ENCODE results near the gene DAPK1. TPM values are rescaled to one million over a fixed set of nuclear protein-coding genes. Genes with fewer than 3 reads are reported as not detected.

DAPK1 gene
- total and polyA plus RNA-seq, 5 donors from 2014 or later: 0.14 to 3.5 (median 0.42) TPM; not detected in 2

- H3K4me1 Mint-ChIP-seq: no peaks in the 10 kb centered on the region
- no peaks in the 10 kb centered on the region for H3K36me3 Mint-ChIP-seq
- no peak for ATAC-seq (ENCODE audit: low read depth in 2 of 2)
- no peak overlapping the region for H3K27ac Mint-ChIP-seq
- peaks cover 0 to 5% (median 0%) of the 10 kb centered on the region in 7 donors for H3K9me3 Mint-ChIP-seq
- no peaks in the 10 kb centered on the region for H3K4me1 ChIP-seq (ENCODE audit: control insufficient read depth, insufficient read depth, low read length, poor library complexity, severe bottlenecking)
- H3K4me3 Mint-ChIP-seq: no peak overlapping the region
- H3K9me3 ChIP-seq (ENCODE audit: control insufficient read depth in 2 of 2, low read length in 2 of 2): no peaks in the 10 kb centered on the region
- no peaks in the 10 kb centered on the region for H3K27me3 ChIP-seq (ENCODE audit: control insufficient read depth, insufficient read depth, low read length)
- no peaks in the 10 kb centered on the region for H3K36me3 ChIP-seq (ENCODE audit: control insufficient read depth, insufficient read depth, low read length)
- H3K27ac ChIP-seq (ENCODE audit: insufficient read depth, low read length, poor library complexity, severe bottlenecking): no peak overlapping the region
- H3K27me3 Mint-ChIP-seq: no peaks in the 10 kb centered on the region
- no peak for DNase-seq
- no peak overlapping the region for H3K4me3 ChIP-seq (ENCODE audit: low read depth, low read length)
Measured at GRCh38 chr9:87573841-87574342, 76.2 kb downstream of the DAPK1 start.

- Histone ChIP-seq H3K4me3 (ENCODE audit: low read depth, low read length) (no peak overlapping the region), H3K9me3 (ENCODE audit: control insufficient read depth in 2 of 2, low read length in 2 of 2) (no peaks in the 10 kb centered on the region), H3K27ac (ENCODE audit: insufficient read depth, low read length, poor library complexity, severe bottlenecking) (no peak overlapping the region), H3K4me1 (ENCODE audit: control insufficient read depth, insufficient read depth, low read length, poor library complexity, severe bottlenecking) (no peaks in the 10 kb centered on the region), H3K27me3 (ENCODE audit: control insufficient read depth, insufficient read depth, low read length) (no peaks in the 10 kb centered on the region), H3K36me3 (ENCODE audit: control insufficient read depth, insufficient read depth, low read length) (no peaks in the 10 kb centered on the region)
- no peak for DNase-seq
- ATAC-seq (ENCODE audit: low read depth in 2 of 2): no peak
- Mint-ChIP-seq H3K4me1 (no peaks in the 10 kb centered on the region), H3K27me3 (no peaks in the 10 kb centered on the region), H3K27ac (no peak overlapping the region), H3K9me3 (peaks cover 0 to 3% (median 0%) of the 10 kb centered on the region in 7 donors), H3K36me3 (no peaks in the 10 kb centered on the region), H3K4me3 (no peak overlapping the region)
Measured at GRCh38 chr9:87577746-87578145, 80.1 kb downstream of the DAPK1 start.

- ATAC-seq (ENCODE audit: low read depth in 2 of 2) (no peak), DNase-seq (no peak)
- Histone ChIP-seq H3K4me3 (ENCODE audit: low read depth, low read length) (no peak overlapping the region), H3K36me3 (ENCODE audit: control insufficient read depth, insufficient read depth, low read length) (no peaks in the 10 kb centered on the region), H3K27ac (ENCODE audit: insufficient read depth, low read length, poor library complexity, severe bottlenecking) (no peak overlapping the region), H3K9me3 (ENCODE audit: control insufficient read depth in 2 of 2, low read length in 2 of 2) (no peaks in the 10 kb centered on the region), H3K27me3 (ENCODE audit: control insufficient read depth, insufficient read depth, low read length) (no peaks in the 10 kb centered on the region), H3K4me1 (ENCODE audit: control insufficient read depth, insufficient read depth, low read length, poor library complexity, severe bottlenecking) (no peaks in the 10 kb centered on the region)
- H3K27ac Mint-ChIP-seq: no peak overlapping the region
- peaks cover 2% of the 10 kb centered on the region for H3K27me3 Mint-ChIP-seq
- H3K9me3 Mint-ChIP-seq: peaks cover 0 to 3% (median 0%) of the 10 kb centered on the region in 7 donors
- H3K4me3 Mint-ChIP-seq: no peak overlapping the region
- H3K4me1 Mint-ChIP-seq: no peaks in the 10 kb centered on the region
- no peaks in the 10 kb centered on the region for H3K36me3 Mint-ChIP-seq
Measured at GRCh38 chr9:87578625-87579024, 81.0 kb downstream of the DAPK1 start.

GRCh38 chr9:87579781-87580541, 82.3 kb downstream of the DAPK1 start:
- Mint-ChIP-seq H3K9me3 (peaks cover 0 to 3% (median 0%) of the 10 kb centered on the region in 7 donors), H3K27me3 (peaks cover 4% of the 10 kb centered on the region), H3K4me3 (no peak overlapping the region), H3K27ac (no peak overlapping the region), H3K4me1 (no peaks in the 10 kb centered on the region), H3K36me3 (no peaks in the 10 kb centered on the region)
- Histone ChIP-seq H3K36me3 (ENCODE audit: control insufficient read depth, insufficient read depth, low read length) (no peaks in the 10 kb centered on the region), H3K9me3 (ENCODE audit: control insufficient read depth in 2 of 2, low read length in 2 of 2) (no peaks in the 10 kb centered on the region), H3K27ac (ENCODE audit: insufficient read depth, low read length, poor library complexity, severe bottlenecking) (no peak overlapping the region), H3K4me3 (ENCODE audit: low read depth, low read length) (no peak overlapping the region), H3K4me1 (ENCODE audit: control insufficient read depth, insufficient read depth, low read length, poor library complexity, severe bottlenecking) (no peaks in the 10 kb centered on the region), H3K27me3 (ENCODE audit: control insufficient read depth, insufficient read depth, low read length) (no peaks in the 10 kb centered on the region)
- DNase-seq: no peak
- ATAC-seq (ENCODE audit: low read depth in 2 of 2): no peak

GRCh38 chr9:87580941-87581438, 83.3 kb downstream of the DAPK1 start:
- Histone ChIP-seq H3K4me1 (ENCODE audit: control insufficient read depth, insufficient read depth, low read length, poor library complexity, severe bottlenecking) (no peaks in the 10 kb centered on the region), H3K36me3 (ENCODE audit: control insufficient read depth, insufficient read depth, low read length) (no peaks in the 10 kb centered on the region), H3K9me3 (ENCODE audit: control insufficient read depth in 2 of 2, low read length in 2 of 2) (no peaks in the 10 kb centered on the region), H3K27ac (ENCODE audit: insufficient read depth, low read length, poor library complexity, severe bottlenecking) (no peak overlapping the region), H3K27me3 (ENCODE audit: control insufficient read depth, insufficient read depth, low read length) (no peaks in the 10 kb centered on the region), H3K4me3 (ENCODE audit: low read depth, low read length) (no peak overlapping the region)
- Mint-ChIP-seq H3K27me3 (peaks cover 4% of the 10 kb centered on the region), H3K9me3 (peaks cover 0 to 3% (median 0%) of the 10 kb centered on the region in 7 donors), H3K36me3 (no peaks in the 10 kb centered on the region), H3K4me3 (no peak overlapping the region), H3K4me1 (no peaks in the 10 kb centered on the region), H3K27ac (no peak overlapping the region)
- DNase-seq (no peak), ATAC-seq (ENCODE audit: low read depth in 2 of 2) (no peak)

GRCh38 chr9:87581513-87581912, 83.8 kb downstream of the DAPK1 start:
- H3K27me3 Mint-ChIP-seq: peaks cover 4% of the 10 kb centered on the region

GRCh38 chr9:87581949-87582637, 84.4 kb downstream of the DAPK1 start:
- Histone ChIP-seq H3K4me1 (ENCODE audit: control insufficient read depth, insufficient read depth, low read length, poor library complexity, severe bottlenecking) (no peaks in the 10 kb centered on the region), H3K36me3 (ENCODE audit: control insufficient read depth, insufficient read depth, low read length) (no peaks in the 10 kb centered on the region), H3K4me3 (ENCODE audit: low read depth, low read length) (no peak overlapping the region), H3K27ac (ENCODE audit: insufficient read depth, low read length, poor library complexity, severe bottlenecking) (no peak overlapping the region), H3K27me3 (ENCODE audit: control insufficient read depth, insufficient read depth, low read length) (no peaks in the 10 kb centered on the region), H3K9me3 (ENCODE audit: control insufficient read depth in 2 of 2, low read length in 2 of 2) (no peaks in the 10 kb centered on the region)
- Mint-ChIP-seq H3K4me3 (no peak overlapping the region), H3K4me1 (no peaks in the 10 kb centered on the region), H3K9me3 (peaks cover 0 to 3% (median 0%) of the 10 kb centered on the region in 7 donors), H3K27ac (no peak overlapping the region), H3K27me3 (peaks cover 4% of the 10 kb centered on the region), H3K36me3 (no peaks in the 10 kb centered on the region)
- DNase-seq (no peak), ATAC-seq (ENCODE audit: low read depth in 2 of 2) (no peak)

More at GRCh38 chr9:87581513-87581912, 83.8 kb downstream of the DAPK1 start:
- ATAC-seq (ENCODE audit: low read depth in 2 of 2): no peak
- Histone ChIP-seq H3K4me1 (ENCODE audit: control insufficient read depth, insufficient read depth, low read length, poor library complexity, severe bottlenecking) (no peaks in the 10 kb centered on the region), H3K4me3 (ENCODE audit: low read depth, low read length) (no peak overlapping the region), H3K27ac (ENCODE audit: insufficient read depth, low read length, poor library complexity, severe bottlenecking) (no peak overlapping the region), H3K9me3 (ENCODE audit: control insufficient read depth in 2 of 2, low read length in 2 of 2) (no peaks in the 10 kb centered on the region), H3K27me3 (ENCODE audit: control insufficient read depth, insufficient read depth, low read length) (no peaks in the 10 kb centered on the region), H3K36me3 (ENCODE audit: control insufficient read depth, insufficient read depth, low read length) (no peaks in the 10 kb centered on the region)
- H3K4me1 Mint-ChIP-seq: no peaks in the 10 kb centered on the region
- DNase-seq: no peak
- H3K27ac Mint-ChIP-seq: no peak overlapping the region
- H3K4me3 Mint-ChIP-seq: no peak overlapping the region
- peaks cover 0 to 3% (median 0%) of the 10 kb centered on the region in 7 donors for H3K9me3 Mint-ChIP-seq
- H3K36me3 Mint-ChIP-seq: no peaks in the 10 kb centered on the region

Data from CD4-positive, CD25-positive, alpha-beta regulatory T cell (primary cell).